ENCODE data around the gene EPM2AIP1.

DNA sequence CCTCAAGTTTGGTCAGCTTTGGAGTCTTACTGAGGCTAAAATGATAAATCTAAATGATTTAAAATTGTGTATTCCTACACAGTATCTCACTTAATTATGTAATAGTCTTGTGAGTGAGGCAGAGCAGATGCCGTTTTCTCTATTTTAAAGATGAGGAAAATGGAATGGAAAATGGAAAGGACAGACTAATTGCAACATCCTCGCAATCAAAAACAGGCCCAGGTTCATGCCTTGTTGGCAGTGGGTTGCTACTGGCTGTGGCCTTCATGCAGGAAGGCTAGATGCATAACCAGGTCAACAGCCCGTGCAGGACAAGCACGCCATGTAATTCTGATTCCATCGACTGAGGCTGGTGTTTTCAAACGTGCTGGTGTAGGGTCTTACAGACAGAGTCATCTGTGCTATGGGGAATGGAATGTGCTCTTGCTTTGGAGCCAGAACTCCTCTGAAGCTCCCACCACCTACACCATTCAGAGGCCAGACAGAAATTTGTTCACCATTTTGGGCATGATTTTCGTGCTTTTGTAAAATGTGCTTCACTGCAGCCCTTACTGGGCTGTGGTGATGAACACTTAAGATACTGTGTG, 38.3 kb upstream of the EPM2AIP1 start:
- TF ChIP-seq CBX3 (IDR thresholded peaks at IDR 0.05; ENCODE audit: low read depth) (no peak), EZH2 (IDR thresholded peaks at IDR 0.05) (no peak), ATF3 (IDR thresholded peaks at IDR 0.05) (no peak), POLR2A (IDR thresholded peaks at IDR 0.05; ENCODE audit: borderline replicate concordance, extremely low read depth, insufficient read depth, insufficient read length) (no peak), POLR2AphosphoS5 (IDR thresholded peaks at IDR 0.05; ENCODE audit: low read depth, low read length) (no peak), JUND (IDR thresholded peaks at IDR 0.05) (no peak), ZFX (IDR thresholded peaks at IDR 0.05) (no peak), FOSL1 (IDR thresholded peaks at IDR 0.05; ENCODE audit: low read depth) (no peak), REST (IDR thresholded peaks at IDR 0.05; ENCODE audit: low read depth) (no peak), YY1 (IDR thresholded peaks at IDR 0.05; ENCODE audit: extremely low read depth, insufficient replicate concordance, low read depth, low read length) (no peak)
- TF ChIP-seq, protein P1, sequence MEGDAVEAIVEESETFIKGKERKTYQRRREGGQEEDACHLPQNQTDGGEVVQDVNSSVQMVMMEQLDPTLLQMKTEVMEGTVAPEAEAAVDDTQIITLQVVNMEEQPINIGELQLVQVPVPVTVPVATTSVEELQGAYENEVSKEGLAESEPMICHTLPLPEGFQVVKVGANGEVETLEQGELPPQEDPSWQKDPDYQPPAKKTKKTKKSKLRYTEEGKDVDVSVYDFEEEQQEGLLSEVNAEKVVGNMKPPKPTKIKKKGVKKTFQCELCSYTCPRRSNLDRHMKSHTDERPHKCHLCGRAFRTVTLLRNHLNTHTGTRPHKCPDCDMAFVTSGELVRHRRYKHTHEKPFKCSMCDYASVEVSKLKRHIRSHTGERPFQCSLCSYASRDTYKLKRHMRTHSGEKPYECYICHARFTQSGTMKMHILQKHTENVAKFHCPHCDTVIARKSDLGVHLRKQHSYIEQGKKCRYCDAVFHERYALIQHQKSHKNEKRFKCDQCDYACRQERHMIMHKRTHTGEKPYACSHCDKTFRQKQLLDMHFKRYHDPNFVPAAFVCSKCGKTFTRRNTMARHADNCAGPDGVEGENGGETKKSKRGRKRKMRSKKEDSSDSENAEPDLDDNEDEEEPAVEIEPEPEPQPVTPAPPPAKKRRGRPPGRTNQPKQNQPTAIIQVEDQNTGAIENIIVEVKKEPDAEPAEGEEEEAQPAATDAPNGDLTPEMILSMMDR (IDR thresholded peaks at IDR 0.05 in 2 of 3, conservative IDR thresholded peaks at IDR 0.05 in 1 of 3; ENCODE audit: borderline replicate concordance in 1 of 3, insufficient read depth in 1 of 3, low read depth in 2 of 3, low read length in 2 of 3), result no peak
